HUES64 (cell line): ENCODE data around the gene TMEM121.
"Not testable (repeated sequence)": the region's sequence is repeated elsewhere in the genome, so short reads cannot be mapped to it uniquely, and the experiment has no call there.

Source experiments
- H3K27ac ChIP-seq: 2 replicates; pipeline ENCODE4 v1.7.0; 2013; ENCODE audit warnings: low read depth, low read length, inconsistent platforms
- H3K27me3 ChIP-seq: 2 replicates; pipeline ENCODE4 v1.6.1; 2013; ENCODE audit warnings: mild to moderate bottlenecking, low read length; ENCODE audit not compliant: insufficient read depth
- H3K36me3 ChIP-seq: 2 replicates; pipeline ENCODE4 v1.6.1; 2013; ENCODE audit warnings: mild to moderate bottlenecking, low read length; ENCODE audit not compliant: insufficient read depth
- H3K4me1 ChIP-seq: 2 replicates; pipeline ENCODE4 v1.6.1; 2013; ENCODE audit warnings: mild to moderate bottlenecking, low read length, moderate library complexity; ENCODE audit not compliant: insufficient read depth
- H3K4me3 ChIP-seq: 2 replicates; pipeline ENCODE4 v1.5.1; 2013; ENCODE audit warnings: mild to moderate bottlenecking, low read length, moderate library complexity
- H3K9ac ChIP-seq: 2 replicates; pipeline ENCODE4 v1.6.1; 2013; ENCODE audit warnings: mild to moderate bottlenecking, low read depth, low read length
- H3K9me3 ChIP-seq: 2 replicates; pipeline ENCODE4 v1.6.1; 2013; ENCODE audit warnings: low read depth, low read length; ENCODE audit not compliant: insufficient read depth
- WGBS: fragments of 150-250, 120-280 bp; methylation state at CpG from one replicate; pipeline ENCODE4 v1.1.7; 2013; ENCODE audit warnings: missing lambda C conversion rate; 5-methylcytosine and 5-hydroxymethylcytosine counted together

The TMEM121 gene

GRCh38 chr14:105560048-105560669, 33.8 kb downstream of the TMEM121 start:
- not testable (repeated sequence) for H3K4me3 ChIP-seq, H3K36me3 ChIP-seq, H3K4me1 ChIP-seq, H3K27ac ChIP-seq, H3K27me3 ChIP-seq, H3K9ac ChIP-seq
- H3K9me3 ChIP-seq = peaks cover 24% of the 10 kb centered on the region
- 76% methylated on average over 4 of the region's 27 CpGs for WGBS

DNA sequence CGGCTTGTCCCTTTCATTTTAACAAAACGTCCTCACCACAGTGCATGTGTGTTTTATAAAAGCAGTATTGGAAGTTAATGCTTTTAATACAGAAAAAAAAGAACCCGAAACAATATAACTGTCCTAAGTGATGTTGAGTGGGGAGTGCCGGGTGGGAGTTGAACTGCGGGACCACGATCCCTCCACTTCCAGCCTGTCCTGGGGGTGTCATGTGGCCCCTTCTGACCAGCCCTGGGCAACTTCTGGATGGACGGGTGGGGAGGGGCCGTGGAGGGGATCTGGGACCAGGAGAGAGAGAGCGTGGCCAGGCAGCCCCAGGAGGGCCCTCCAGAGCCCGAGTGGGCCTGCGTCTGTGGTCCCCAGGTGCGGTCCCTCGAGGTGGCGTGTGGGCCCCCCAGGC, 35.0 kb downstream of the TMEM121 start:
- 90% methylated on average over 4 of the region's 14 CpGs for whole genome bisulfite sequencing
- not testable (repeated sequence) for H3K4me1 ChIP-seq

GRCh38 chr14:105562713-105563346, 36.4 kb downstream of the TMEM121 start:
- H3K4me1 ChIP-seq = no peaks in the 10 kb centered on the region
- no peak overlapping the region for H3K9ac ChIP-seq
- WGBS = 80% methylated on average over 4 of the region's 4 CpGs

More for the DNA sequence above, 35.0 kb downstream of the TMEM121 start:
- not testable (repeated sequence) for H3K4me3 ChIP-seq, H3K9ac ChIP-seq, H3K36me3 ChIP-seq, H3K27me3 ChIP-seq, H3K27ac ChIP-seq
- H3K9me3 ChIP-seq = peaks cover 18% of the 10 kb centered on the region

GRCh38 chr14:105563347-105563737, 37.0 kb downstream of the TMEM121 start:
- Histone ChIP-seq H3K4me1 (no peaks in the 10 kb centered on the region), H3K36me3 (no peaks in the 10 kb centered on the region), H3K27me3 (no peaks in the 10 kb centered on the region), H3K9me3 (peaks cover 27% of the 10 kb centered on the region), H3K9ac (no peak overlapping the region), H3K27ac (no peak overlapping the region), H3K4me3 (no peak overlapping the region)

More at GRCh38 chr14:105562713-105563346, 36.4 kb downstream of the TMEM121 start:
- Histone ChIP-seq H3K36me3 (no peaks in the 10 kb centered on the region), H3K4me3 (no peak overlapping the region), H3K27ac (no peak overlapping the region), H3K27me3 (no peaks in the 10 kb centered on the region), H3K9me3 (peaks cover 23% of the 10 kb centered on the region)

- not testable (repeated sequence) for H3K27me3 ChIP-seq, H3K27ac ChIP-seq, H3K4me1 ChIP-seq, H3K4me3 ChIP-seq, H3K9ac ChIP-seq, H3K36me3 ChIP-seq
- WGBS = 81% methylated on average over 12 of the region's 16 CpGs
- peaks cover 37% of the 10 kb centered on the region for H3K9me3 ChIP-seq
These were observed 38.2 kb downstream of the TMEM121 start for GRCh38 chr14:105564536-105564935.

DNA sequence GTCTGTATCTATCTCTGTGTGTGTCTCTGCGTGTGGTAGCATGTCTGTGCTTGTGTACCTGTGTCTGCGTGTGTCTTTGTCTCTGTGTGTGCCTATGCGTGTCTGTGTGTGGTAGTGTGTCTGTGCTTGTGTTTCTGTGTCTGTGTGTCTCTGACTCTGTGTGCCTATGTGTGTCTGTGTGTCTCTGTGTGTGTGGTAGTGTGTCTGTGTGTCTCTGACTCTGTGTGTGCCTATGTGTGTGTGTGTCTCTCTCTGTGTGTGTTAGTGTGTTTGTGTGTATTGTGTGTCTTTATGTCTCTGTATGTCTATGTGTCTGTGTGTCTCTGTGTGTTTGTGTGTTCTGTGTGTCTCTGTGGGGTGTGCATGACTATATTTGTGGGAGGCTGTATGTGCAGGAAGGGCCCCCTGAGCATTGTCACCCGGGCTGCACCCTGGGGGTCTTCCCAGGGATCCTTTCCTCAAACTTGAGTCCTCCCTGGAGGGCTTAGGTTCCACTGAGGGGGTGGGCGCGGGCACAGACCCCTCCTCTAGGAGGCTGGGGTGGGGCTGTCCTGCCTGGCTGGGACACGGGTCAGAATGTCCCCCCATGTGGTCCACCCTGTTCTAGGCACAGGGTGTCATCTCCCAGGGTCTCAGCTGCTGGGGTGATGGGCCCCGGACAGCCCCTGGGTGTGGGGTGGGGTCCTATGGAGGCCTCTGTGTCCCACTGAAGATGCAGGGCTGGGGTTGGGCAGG, 39.0 kb downstream of the TMEM121 start:
- WGBS = 75% methylated on average over 6 of the region's 8 CpGs
- H3K27me3 ChIP-seq, H3K36me3 ChIP-seq, H3K4me1 ChIP-seq, H3K9ac ChIP-seq, H3K4me3 ChIP-seq, H3K27ac ChIP-seq: not testable (repeated sequence)
- peaks cover 45% of the 10 kb centered on the region for H3K9me3 ChIP-seq

DNA sequence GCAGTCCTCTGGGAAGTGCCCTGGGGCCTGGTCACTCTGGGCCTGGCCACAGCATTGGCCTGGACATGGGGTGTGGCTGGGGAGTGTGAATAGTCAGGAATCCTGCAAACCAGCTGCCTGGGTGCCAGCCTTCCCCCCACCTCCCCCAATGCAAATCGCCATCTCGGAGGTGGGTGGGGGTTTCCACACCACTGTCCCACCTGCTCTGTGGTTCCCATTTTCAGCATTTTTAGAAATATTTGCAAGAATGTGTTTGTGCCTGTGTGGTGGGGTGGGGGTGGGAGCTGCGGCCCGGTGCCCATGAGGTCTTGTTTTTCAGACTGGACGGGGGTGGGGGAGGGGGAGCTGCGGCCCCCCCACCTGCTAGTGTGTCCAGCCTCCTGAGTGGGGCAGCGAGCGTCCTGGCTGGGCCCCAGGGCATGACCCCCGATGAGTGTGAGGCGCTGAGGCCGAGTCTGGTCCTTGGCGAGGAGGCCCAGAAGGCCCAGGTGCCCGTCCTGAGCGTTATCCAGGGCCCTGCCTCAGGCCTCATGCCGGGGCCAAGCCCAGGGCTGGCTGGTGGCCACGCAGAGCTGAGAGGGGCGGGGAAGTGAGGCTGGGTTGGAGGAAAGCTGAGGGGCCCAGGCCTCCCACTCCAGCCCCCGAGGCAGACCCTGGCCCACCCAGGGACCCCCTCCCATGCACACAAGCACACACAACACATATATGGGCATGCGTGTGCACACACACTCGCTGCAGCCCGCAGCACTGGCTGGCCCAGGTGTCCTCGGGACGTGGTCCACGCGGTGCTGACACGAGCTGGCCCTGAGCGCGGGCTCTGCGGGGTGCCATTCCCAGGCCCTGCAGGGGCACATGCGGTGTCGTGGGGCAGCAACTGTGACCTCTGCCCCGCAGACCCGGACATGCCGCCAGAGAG, 40.1 kb downstream of the TMEM121 start:
- H3K9me3 ChIP-seq = peaks cover 54% of the 10 kb centered on the region
- H3K9ac ChIP-seq, H3K27ac ChIP-seq, H3K36me3 ChIP-seq, H3K4me1 ChIP-seq, H3K27me3 ChIP-seq, H3K4me3 ChIP-seq: not testable (repeated sequence)
- 93% methylated on average over 20 of the region's 34 CpGs for WGBS

GRCh38 chr14:105567164-105568103, 41.1 kb downstream of the TMEM121 start:
- H3K4me3 ChIP-seq, H3K36me3 ChIP-seq, H3K27ac ChIP-seq, H3K4me1 ChIP-seq, H3K9ac ChIP-seq, H3K27me3 ChIP-seq: not testable (repeated sequence)
- peaks cover 54% of the 10 kb centered on the region for H3K9me3 ChIP-seq
- WGBS = 90% methylated on average over 20 of the region's 20 CpGs

DNA sequence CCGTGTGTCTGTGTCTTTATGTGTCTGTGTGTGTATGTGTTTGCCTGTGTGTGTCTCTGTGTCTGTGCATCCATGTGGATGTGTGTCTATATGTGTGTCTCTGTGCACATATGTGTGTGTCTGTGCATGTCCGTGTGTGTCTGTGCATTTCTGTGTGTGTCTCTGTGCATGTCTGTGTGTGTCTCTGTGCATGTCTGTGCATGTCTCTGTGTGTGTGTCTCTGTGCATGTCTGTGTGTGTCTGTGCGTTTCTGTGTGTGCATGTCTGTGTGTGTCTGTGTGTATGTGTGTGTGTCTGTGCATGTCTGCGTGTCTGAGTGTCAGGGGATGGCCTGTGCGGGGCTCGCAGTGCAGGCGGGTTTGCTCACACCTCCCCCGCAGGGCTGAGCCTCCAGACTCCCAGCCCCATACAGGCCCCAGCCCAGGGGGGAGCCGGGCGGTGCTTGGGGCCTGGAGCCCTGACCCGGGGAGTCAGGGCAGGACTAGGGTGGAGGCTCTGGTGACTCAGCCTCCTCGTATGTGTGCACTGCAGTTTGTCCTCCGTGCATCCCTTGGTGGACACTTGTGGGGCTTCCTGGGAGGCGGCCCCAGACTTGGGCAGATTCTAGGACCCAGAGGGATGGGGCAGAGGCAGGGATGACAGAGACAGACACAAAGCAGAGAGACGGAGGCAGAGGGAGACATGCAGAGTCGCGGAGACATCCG, 41.9 kb downstream of the TMEM121 start:
- H3K36me3 ChIP-seq, H3K4me3 ChIP-seq, H3K27ac ChIP-seq, H3K9ac ChIP-seq, H3K27me3 ChIP-seq, H3K4me1 ChIP-seq: not testable (repeated sequence)
- WGBS = 85% methylated on average over 18 of the region's 18 CpGs
- peaks cover 48% of the 10 kb centered on the region for H3K9me3 ChIP-seq
